ENCODE data around the gene SERGEF. TPM values are rescaled to one million over a fixed set of nuclear protein-coding genes. Genes with fewer than 3 reads are reported as not detected.

The SERGEF gene
- total RNA-seq, 8 experiments from 2014 or later, result 20.5 to 39.0 (median 29.5) TPM

DNA sequence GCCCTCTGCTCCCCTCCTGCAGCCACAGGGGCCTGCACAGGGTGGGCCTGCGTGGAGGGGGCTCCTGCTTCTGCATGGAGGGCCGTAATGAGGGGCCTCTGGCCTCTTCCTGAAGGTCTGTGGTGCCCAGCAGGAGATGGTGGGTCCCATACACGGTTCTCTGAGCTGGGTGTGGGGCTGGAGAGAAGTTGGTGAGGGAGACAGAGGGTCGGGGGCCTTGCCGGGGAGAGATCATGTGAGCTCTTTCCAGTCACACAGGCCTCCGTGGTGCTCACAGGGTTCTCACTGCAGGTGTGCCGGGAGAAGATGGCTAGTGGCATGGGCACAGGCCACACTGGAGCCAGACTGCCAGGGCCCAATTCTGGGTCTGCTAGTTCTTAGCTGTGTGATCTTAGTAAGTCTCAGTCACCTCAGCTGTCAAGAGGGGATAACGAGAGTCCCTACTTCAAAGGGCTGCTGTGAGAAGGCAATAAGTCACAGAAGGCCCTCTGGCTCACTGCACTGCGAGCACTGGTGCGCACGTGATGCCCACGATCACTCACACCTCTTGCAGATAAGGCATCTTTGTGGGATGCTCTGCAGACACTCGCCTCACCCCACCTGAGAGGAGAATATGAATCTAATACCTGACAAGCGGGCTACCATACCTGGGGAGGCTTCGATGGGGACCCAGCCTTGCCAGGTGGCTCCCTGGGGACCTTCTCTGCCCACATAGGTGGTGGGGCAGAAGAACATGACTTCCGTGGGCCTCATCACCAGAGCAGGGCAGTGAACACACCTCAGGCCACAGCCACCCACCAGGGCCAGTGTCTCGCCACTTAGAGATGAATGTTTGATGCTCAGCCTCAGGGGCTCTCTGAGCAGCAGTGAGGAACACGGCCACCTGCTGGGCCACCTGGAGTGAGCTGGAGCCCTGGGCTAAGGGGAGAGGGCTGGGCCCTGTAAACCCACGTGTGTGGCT lies 263.8 kb downstream of the SERGEF start:
- H3K27ac ChIP-seq, result peak overlapping the region; percentile 25 to 43
- no peak for ATAC-seq (replicated peaks in 6 of 8)
- 21 to 97% (median 73%) methylated on average over 1 to 6 of the region's 19 CpGs; no CpG with 5 or more reads in 4 of the 10 experiments for WGBS, 10 experiments

DNA sequence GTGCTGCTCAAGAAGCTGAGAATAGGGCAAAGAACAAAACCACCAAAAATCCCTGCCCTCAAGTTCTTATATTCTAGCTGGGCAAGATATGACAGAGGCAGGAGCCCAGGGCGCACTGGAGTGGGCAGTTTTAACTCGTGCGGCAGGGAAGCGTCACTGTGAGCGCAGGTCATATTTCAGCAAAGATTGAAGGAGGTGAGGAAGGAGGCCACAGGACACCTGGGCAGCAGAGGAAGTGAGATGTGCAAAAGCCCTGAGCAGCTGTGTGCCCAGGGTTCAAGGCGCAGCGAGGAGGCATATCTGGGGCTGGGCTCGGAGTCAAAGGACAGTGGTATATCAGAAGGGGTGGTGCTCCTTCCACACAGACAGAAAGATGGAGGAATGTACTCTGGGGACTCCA lies 264.8 kb downstream of the SERGEF start:
- H3K27ac ChIP-seq, result no peak overlapping the region
- H3K4me1 ChIP-seq (replicated peaks in 1 of 2), result peaks cover 15 to 32% of the 10 kb centered on the region in 2 donors
- 70 to 100% (median 100%) methylated on average over 3 to 5 of the region's 8 CpGs; no CpG with 5 or more reads in 5 of the 10 experiments for WGBS, 10 experiments
- in situ Hi-C loops (cut with MboI; ENCODE audit: low pct_unique_long_range_greater_than_20kb in 2 of 9, low sequenced_read_pairs in 9 of 9, unreplicated experiment in 9 of 9), result loop anchor here in 2 of 9 experiments (25.0 kb wide), 1 partner anchor 239 kb away; no protein-coding TSS in a partner anchor
- H3K4me3 ChIP-seq, result no peak overlapping the region
- ATAC-seq (replicated peaks in 6 of 8), result no peak

More for the DNA sequence above, 263.8 kb downstream of the SERGEF start:
- in situ Hi-C loops (cut with MboI; ENCODE audit: low pct_unique_long_range_greater_than_20kb in 2 of 9, low sequenced_read_pairs in 9 of 9, unreplicated experiment in 9 of 9), result loop anchor here in 2 of 9 experiments (25.0 kb wide), 1 partner anchor 238 kb away; no protein-coding TSS in a partner anchor
- peaks cover 15 to 32% of the 10 kb centered on the region in 2 donors for H3K4me1 ChIP-seq (replicated peaks in 1 of 2)
- H3K4me3 ChIP-seq, result no peak overlapping the region

DNA sequence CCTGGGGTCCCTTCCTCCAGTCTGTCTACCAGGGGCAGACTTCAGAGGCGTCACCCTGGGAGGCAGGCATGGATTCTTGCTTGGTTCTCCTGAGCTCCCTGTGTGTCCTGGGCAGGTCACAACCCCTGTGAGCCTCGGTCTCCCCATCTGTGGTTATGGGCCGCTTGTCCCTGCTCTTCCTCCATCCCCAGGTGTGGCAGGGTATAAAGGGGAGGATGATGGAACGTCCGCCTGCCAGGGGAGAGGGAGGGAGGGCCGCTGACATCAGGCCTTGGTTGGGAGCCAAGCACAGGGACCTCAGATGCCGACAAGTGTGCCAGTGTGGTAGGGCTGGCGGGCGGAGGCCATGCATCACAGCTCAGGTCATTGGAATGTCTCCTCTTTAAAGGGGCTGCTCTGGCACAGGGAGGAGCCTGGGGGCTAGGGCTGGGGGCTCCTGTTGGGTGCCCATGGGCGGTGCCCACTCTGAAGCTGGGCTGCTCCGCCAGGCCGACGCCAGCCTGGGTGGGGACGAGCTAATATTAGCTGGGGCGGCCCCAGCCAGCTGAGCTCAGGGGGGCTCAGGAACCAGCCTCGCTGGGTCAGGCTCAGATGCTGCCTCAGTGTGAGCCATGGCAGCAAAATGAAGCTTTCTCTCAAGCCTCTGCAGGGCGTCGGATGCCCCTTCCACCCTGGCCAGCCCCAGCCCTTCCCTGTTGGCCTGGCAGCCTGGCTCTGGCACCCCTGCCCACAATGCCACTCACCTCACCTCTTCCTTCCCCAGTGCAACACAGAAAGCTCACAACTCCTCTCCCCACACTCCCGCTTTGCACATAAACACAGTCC lies 265.5 kb downstream of the SERGEF start:
- in situ Hi-C loops (cut with MboI; ENCODE audit: low pct_unique_long_range_greater_than_20kb in 2 of 9, low sequenced_read_pairs in 9 of 9, unreplicated experiment in 9 of 9), result loop anchor here in 2 of 9 experiments (25.0 kb wide), 1 partner anchor 240 kb away; no protein-coding TSS in a partner anchor
- Histone ChIP-seq H3K4me3 (no peak overlapping the region), H3K27ac (no peak overlapping the region), H3K4me1 (replicated peaks in 1 of 2) (peaks cover 15 to 31% of the 10 kb centered on the region in 2 donors)
- no peak for ATAC-seq (replicated peaks in 6 of 8)
- WGBS, 10 experiments, result 70 to 100% (median 100%) methylated on average over 1 to 4 of the region's 19 CpGs; no CpG with 5 or more reads in 5 of the 10 experiments

DNA sequence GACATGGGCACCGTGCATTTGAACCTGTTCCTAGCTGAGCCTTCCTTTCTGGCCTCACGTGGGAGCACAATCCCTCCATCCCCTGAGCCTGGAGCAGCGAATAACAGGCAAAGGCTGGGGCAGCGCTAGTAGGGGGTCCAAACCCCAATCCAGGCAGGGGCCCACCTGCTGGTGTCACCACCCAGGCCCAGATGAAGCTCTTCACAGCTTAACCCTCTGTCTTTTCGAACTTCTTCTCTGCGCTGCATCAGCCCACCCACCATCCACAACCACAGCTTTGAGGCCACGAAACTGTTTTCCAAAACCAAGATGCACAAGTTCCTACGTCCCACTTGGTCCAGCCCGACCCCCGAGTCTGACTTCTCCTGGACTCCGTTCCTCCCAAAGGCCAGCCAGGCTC lies 266.8 kb downstream of the SERGEF start:
- no peak overlapping the region for H3K27ac ChIP-seq
- 50 to 94% (median 81%) methylated on average over 1 to 9 of the region's 11 CpGs; no CpG with 5 or more reads in 2 of the 10 experiments for WGBS, 10 experiments
- peaks cover 15 to 18% of the 10 kb centered on the region in 2 donors for H3K4me1 ChIP-seq (replicated peaks in 1 of 2)
- no peak for ATAC-seq (replicated peaks in 6 of 8)
- H3K4me3 ChIP-seq, result no peak overlapping the region
- in situ Hi-C loops (cut with MboI; ENCODE audit: low pct_unique_long_range_greater_than_20kb in 2 of 9, low sequenced_read_pairs in 9 of 9, unreplicated experiment in 9 of 9), result loop anchor here in 2 of 9 experiments (25.0 kb wide), 1 partner anchor 241 kb away; no protein-coding TSS in a partner anchor

DNA sequence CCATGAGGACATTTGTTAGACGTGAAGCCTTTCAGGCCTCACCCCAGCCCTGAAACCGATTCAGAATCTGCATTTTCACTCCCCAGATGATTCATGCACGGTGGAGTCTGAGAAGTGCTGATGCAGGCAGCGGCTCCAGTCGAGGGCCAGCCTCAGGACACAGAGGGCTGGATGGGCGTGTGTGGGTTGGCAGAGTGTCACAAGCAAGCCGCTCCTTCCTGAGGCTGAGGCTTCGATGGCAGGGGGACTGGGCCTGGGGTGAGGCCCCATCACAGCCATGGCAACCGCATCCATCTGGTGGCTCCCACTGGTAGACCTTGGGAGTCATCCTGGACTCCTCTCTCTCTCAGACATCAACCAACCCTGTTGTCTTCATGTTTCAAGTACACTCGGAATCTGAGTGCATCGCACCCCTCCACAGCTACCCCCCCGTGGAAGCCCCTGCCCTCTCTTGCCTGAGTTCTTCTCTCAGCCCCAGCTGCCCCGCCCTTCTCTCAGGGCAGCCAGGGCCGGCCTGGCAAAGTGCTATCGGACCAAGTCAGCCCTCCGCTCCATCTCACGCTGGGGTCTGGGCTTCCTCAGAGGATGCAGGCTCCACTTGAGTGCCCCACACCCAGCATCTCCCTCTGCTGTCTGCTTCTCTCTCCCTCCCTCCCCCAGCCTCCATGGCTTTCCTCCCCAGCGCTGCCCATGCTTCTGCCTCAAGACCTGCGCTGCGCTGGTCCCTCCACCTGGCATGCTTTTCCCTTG lies 267.6 kb downstream of the SERGEF start:
- Histone ChIP-seq H3K4me3 (no peak overlapping the region), H3K4me1 (replicated peaks in 1 of 2) (peaks cover 6 to 9% of the 10 kb centered on the region in 2 donors), H3K27ac (no peak overlapping the region)
- ATAC-seq (replicated peaks in 6 of 8), result peak; percentile 13 to 99 (median 41)
- whole genome bisulfite sequencing, 10 experiments, result 0 to 100% (median 83%) methylated on average over 1 to 7 of the region's 20 CpGs; no CpG with 5 or more reads in 5 of the 10 experiments
- in situ Hi-C loops (cut with MboI; ENCODE audit: low pct_unique_long_range_greater_than_20kb in 2 of 9, low sequenced_read_pairs in 9 of 9, unreplicated experiment in 9 of 9), result loop anchor here in 2 of 9 experiments (25.0 kb wide), 1 partner anchor 242 kb away; no protein-coding TSS in a partner anchor

DNA sequence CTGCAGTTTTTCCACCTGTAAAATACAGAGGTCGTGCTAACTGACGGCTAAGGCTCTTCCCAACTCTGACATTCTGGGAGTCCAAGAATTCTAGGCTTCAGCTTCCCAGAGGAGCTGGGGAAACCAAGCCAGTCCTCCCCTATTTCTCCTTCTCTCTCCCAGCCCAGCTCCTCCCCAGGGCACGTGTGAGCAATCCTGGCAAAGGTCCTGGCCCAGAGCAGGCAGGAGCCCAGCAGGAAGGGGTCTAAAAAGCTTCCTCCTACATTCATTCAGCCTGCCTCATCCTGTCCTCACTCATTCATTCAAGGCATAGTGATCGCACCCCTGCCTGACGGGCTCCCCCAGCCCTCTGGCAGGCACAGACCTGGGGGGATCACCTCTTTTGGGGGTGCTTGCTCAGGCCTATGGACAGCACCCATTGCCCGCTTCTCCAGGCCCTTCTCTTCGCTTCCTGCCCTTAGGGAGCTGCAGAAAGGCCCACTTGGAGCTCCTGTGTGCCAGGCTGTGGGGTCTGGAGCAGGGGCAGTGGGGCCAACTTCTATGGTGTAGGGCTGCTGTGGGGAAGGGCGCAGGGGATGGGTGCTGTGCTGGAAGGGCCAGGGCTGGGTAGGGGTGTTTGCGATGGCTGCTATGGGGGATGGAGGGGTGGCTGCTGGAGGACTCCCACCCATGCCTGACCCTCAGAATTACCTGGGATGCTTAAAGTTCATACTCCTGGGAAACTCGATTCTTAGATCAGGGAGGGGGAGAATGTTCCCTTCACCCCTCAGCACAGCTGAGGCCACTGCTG lies 268.5 kb downstream of the SERGEF start:
- Histone ChIP-seq H3K4me3 (no peak overlapping the region), H3K27ac (no peak overlapping the region), H3K4me1 (replicated peaks in 1 of 2) (peaks cover 2 to 6% of the 10 kb centered on the region in 2 donors)
- ATAC-seq (replicated peaks in 6 of 8), result peak in 4 of 8 experiments; percentile 3 to 9 (median 6)
- 68 to 82% (median 80%) methylated on average over 1 to 5 of the region's 10 CpGs; no CpG with 5 or more reads in 7 of the 10 experiments for WGBS, 10 experiments
- in situ Hi-C loops (cut with MboI; ENCODE audit: low pct_unique_long_range_greater_than_20kb in 2 of 9, low sequenced_read_pairs in 9 of 9, unreplicated experiment in 9 of 9), result loop anchor here in 2 of 9 experiments (25.0 kb wide), 1 partner anchor 243 kb away; no protein-coding TSS in a partner anchor

DNA sequence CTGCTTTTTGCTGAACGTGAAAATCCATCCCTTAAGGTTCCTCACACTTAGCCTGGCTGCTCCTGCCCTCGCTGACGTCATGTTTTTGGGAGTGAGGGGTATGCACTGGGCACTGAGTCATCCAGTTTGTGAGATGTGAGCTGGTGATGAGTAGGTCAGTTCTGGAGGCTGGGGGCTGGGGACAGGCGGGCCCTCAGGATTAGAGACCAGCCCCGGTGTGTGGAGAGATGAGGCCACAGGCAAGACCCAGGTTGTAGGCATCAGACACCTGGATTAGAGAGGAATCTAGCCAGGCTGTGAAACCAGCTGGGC lies 269.1 kb downstream of the SERGEF start:
- peak in 5 of 8 experiments; percentile 50 to 82 (median 78) for ATAC-seq (replicated peaks in 6 of 8)
- 60 to 90% (median 70%) methylated on average over 1 to 2 of the region's 5 CpGs; no CpG with 5 or more reads in 7 of the 10 experiments for WGBS, 10 experiments
- no peak overlapping the region for H3K27ac ChIP-seq
- H3K4me3 ChIP-seq, result no peak overlapping the region
- peaks cover 2 to 7% of the 10 kb centered on the region in 2 donors for H3K4me1 ChIP-seq (replicated peaks in 1 of 2)
- in situ Hi-C loops (cut with MboI; ENCODE audit: low pct_unique_long_range_greater_than_20kb in 2 of 9, low sequenced_read_pairs in 9 of 9, unreplicated experiment in 9 of 9), result loop anchor here in 2 of 9 experiments (25.0 kb wide), 1 partner anchor 244 kb away; no protein-coding TSS in a partner anchor

DNA sequence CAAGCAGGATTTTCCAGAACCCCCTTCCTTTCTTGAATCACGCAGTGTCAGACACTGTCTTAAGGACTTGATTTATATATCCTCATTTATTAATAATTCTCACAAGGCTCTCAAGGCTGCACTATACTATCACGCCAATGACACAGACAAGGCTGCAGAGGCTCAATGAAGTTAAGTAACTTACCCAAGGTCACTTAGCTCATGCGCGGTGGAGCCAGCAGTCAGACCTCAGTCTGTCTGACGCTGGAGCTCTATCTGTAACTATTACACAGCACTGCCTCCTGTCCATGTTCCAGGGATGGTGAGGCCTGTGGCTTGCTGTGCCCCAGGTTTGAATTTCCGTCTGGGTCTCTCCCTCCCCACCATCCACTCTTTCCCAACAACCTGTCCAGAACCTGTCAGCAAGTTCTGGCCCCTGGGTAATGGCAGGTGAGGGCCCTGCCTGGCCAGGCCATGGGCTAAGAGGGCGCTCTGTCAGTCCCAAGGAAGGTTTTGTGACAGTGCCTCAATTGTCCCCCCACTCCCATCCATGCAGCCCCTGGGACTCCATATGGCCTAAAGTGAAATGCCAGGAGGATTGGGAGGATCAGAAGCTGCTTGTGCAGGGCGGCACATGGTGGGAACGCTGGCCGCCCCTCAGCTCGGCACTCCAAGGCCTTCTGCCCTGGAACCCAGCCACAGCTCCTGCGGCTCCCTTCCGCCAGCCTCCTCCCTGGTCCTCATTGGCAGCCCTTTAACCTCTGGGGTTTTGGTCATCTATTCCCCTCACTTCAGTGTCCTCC lies 269.6 kb downstream of the SERGEF start:
- Histone ChIP-seq H3K4me3 (no peak overlapping the region), H3K27ac (no peak overlapping the region), H3K4me1 (replicated peaks in 1 of 2) (peaks cover 8 to 10% of the 10 kb centered on the region in 2 donors)
- in situ Hi-C loops (cut with MboI; ENCODE audit: low pct_unique_long_range_greater_than_20kb in 2 of 9, low sequenced_read_pairs in 9 of 9, unreplicated experiment in 9 of 9), result loop anchor here in 2 of 9 experiments (25.0 kb wide), 1 partner anchor 244 kb away; no protein-coding TSS in a partner anchor
- WGBS, 10 experiments, result 91 to 100% (median 100%) methylated on average over 1 to 7 of the region's 13 CpGs; no CpG with 5 or more reads in 1 of the 10 experiments
- ATAC-seq (replicated peaks in 6 of 8), result no peak

DNA sequence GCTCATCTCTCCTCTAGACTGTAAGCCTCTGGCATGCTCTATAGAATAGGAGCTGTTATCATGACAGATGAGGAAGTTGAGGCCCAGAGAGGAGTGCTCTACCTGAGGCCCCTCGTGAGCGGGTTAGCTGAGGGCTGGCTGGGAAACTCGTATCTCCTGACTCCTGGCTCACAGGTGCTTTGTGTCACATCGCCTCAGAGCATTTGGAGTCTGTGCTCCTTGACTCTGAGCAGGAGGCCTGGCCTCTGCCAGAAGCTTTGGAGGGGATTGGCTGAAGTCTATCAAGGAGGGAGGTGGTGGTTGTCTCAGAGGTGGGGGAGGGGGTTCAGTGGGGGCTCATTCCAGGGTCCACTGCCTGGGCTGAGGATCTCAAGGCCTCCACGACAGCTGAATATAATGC lies 270.8 kb downstream of the SERGEF start:
- no peak overlapping the region for H3K4me3 ChIP-seq
- H3K4me1 ChIP-seq (replicated peaks in 1 of 2), result peaks cover 16 to 22% of the 10 kb centered on the region in 2 donors
- ATAC-seq (replicated peaks in 6 of 8), result no peak
- in situ Hi-C loops (cut with MboI; ENCODE audit: low pct_unique_long_range_greater_than_20kb in 2 of 9, low sequenced_read_pairs in 9 of 9, unreplicated experiment in 9 of 9), result loop anchor here in 2 of 9 experiments (25.0 kb wide), 1 partner anchor 245 kb away; no protein-coding TSS in a partner anchor
- 80% methylated on average over 1 of the region's 5 CpGs; no CpG with 5 or more reads in 9 of the 10 experiments for WGBS, 10 experiments
- no peak overlapping the region for H3K27ac ChIP-seq

DNA sequence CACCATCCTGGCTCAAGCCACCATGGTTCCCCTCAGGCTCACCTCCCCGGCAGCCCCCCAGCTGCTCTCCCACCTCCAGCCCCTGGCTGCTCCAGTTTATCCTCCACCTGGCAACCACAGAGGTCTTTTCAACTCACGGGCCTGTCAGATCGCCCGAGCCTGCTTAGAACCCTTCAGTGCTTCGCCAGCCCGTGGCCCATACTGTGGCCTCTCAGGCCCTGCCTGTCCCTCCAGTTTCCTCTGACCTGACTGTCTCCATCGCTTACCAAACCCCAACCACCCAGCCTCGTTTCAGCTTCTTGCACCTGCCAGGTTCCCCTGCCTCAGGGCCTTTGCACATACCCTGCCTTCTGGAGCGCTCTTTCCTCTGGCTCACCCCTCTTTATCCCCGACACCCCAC lies 271.4 kb downstream of the SERGEF start:
- in situ Hi-C loops (cut with MboI; ENCODE audit: low pct_unique_long_range_greater_than_20kb in 2 of 9, low sequenced_read_pairs in 9 of 9, unreplicated experiment in 9 of 9), result loop anchor here in 2 of 9 experiments (25.0 kb wide), 1 partner anchor 246 kb away; no protein-coding TSS in a partner anchor
- ATAC-seq (replicated peaks in 6 of 8), result no peak
- 60 to 100% (median 96%) methylated on average over 1 to 6 of the region's 10 CpGs; no CpG with 5 or more reads in 6 of the 10 experiments for WGBS, 10 experiments
- no peak overlapping the region for H3K27ac ChIP-seq
- peaks cover 16 to 27% of the 10 kb centered on the region in 2 donors for H3K4me1 ChIP-seq (replicated peaks in 1 of 2)
- no peak overlapping the region for H3K4me3 ChIP-seq

Data from motor neuron (in vitro differentiated cells).